CD4-positive, alpha-beta T cell treated with Interleukin-17A for 4 hours (primary cell): ENCODE data around the gene NMNAT2.
"Not testable (repeated sequence)": the region's sequence is repeated elsewhere in the genome, so short reads cannot be mapped to it uniquely, and the experiment has no call there.

Experiments used
- DNase-seq: peaks from one replicate; pipeline ENCODE4 v3.0.0-alpha.2; 2020; ENCODE audit warnings: mixed read lengths

Gene NMNAT2

DNA sequence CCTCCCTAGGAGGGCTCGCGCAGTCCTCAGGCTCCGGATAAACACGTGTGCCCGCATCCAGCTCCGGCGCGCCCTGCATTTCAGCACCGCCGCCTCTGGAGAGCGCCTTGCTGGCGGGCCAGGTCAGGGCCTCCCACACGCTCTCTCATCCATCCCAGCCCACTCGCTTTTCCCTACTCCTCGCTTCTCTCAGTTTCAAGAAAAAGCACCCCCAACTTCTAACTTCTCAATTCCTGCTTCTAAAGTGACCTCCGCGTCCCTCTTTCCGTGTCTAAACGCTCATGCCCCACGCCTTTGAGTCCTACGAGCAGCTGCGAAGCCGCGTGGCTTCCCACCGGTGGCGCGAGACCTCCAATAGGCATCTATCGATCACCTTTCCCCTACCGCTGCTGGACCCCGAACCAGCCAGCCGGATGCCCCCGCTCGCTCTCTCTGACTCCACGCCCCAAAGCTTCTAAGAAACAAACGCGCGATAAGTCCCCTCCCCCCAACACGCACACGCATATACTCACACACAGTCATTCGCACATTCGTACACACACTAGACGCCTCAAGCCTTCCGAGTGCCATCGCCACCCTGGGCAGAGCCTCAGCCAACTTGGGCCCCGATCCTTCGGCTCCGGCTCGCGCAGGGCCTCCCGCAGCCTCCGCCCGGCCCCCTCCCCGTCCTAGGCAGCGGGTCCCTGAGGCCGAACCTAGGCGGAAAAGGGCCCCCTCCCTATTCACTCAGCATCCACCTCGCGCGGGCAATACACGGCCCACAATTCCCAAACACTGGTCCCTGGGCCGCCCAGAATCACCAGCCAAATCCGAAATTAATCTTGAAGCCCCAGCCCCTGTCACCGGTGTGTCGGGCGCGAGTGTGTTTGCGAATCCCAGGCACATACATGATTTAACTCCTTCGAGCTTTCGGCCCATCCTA is 1.1 kb downstream of the NMNAT2 start:
- peak; percentile 30 for DNase-seq

- no peak for DNase-seq
Observed at GRCh38 chr1:183414365-183414764, 3.8 kb downstream of the NMNAT2 start.

- DNase-seq, result no peak
Observed at GRCh38 chr1:183411091-183411490, 7.1 kb downstream of the NMNAT2 start.

GRCh38 chr1:183407961-183408360 is 10.2 kb downstream of the NMNAT2 start:
- DNase-seq, result no peak

GRCh38 chr1:183407474-183407873 is 10.7 kb downstream of the NMNAT2 start:
- DNase-seq, result no peak

GRCh38 chr1:183404476-183404875 is 13.7 kb downstream of the NMNAT2 start:
- no peak for DNase-seq

DNA sequence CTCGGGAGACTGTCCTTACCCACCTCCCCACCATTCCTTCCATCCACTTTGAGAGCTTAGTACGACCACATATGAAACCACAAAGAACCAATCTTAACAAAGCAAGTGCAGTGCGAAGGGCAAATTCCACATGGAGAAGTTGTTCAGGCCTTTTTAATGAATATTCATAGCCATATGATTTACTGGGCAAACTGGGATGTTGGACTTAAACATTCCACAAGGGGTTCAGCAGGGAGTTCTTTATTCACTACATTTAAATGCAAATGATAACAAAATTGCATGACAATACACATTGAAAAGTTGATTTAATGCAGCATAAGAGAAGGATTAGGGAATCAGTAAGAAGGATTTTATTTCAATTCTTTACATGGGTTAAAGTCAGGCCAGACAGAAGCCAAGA is 14.7 kb downstream of the NMNAT2 start:
- no peak for DNase-seq

- not testable (repeated sequence) for DNase-seq
Observed at GRCh38 chr1:183401565-183401964, 16.6 kb downstream of the NMNAT2 start.

GRCh38 chr1:183394435-183394834 is 23.7 kb downstream of the NMNAT2 start:
- DNase-seq, result no peak

GRCh38 chr1:183391863-183392262 is 26.3 kb downstream of the NMNAT2 start:
- no peak for DNase-seq

- no peak for DNase-seq
Observed at GRCh38 chr1:183390561-183390960, 27.6 kb downstream of the NMNAT2 start.

DNA sequence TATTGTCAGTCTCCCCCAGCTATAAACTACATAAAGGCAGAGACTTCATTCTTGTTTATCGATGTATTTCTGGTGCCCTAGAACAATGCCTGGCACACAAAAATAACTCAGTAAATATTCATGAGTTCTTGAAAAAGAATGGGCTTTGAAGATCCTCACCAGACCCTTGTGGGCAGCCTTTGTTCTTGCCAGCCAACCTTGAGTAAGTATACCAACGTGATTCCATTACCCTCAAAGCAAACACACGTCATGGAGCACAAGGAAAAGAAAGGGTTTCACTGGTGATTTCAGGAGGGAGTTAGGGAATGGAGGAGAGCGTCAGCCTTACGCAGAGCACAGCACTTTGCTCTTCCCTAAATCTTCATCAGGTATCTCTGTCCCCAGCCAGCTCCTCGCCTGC is 29.4 kb downstream of the NMNAT2 start:
- DNase-seq, result no peak

- DNase-seq, result no peak
Observed at GRCh38 chr1:183385340-183386144, 32.6 kb downstream of the NMNAT2 start.

- no peak for DNase-seq
Observed at GRCh38 chr1:183379951-183380350, 38.2 kb downstream of the NMNAT2 start.

DNA sequence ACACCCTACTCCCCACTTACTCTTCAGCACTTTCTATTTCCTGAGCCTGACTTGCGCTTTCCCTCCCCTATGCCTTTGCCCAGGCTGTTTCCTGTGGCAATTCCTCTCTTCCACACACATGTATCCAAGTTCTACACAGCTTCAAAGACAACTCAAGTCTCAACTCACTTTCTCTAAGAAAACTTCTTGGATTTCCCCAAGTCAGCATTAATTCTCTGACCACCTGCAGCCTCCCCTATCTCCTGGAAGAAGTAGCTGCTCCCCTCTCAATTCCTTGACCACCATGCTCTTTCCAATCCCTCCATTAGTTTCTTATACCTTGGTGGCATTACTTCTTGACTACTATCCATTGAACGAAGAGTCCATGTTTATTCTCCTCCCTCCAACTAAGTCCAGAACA is 42.8 kb downstream of the NMNAT2 start:
- no peak for DNase-seq

DNA sequence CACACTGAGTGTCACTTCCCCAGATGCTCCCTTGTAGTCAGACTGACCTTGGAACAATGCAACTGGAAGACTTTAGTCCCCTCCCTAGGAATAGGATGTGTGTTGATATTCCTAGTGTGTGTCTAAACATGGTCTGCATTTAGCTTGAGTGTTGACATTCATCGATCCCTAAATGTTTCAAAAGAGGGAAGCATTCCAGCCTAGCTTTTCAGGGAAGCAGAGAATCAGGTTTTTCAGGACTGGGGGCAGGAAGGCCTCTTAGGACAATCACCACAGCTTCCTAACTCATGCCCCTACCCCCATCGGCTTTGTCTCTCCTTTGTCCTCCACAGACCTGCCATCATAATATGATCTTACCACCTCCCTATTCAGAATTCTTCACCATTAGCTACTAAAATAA is 43.4 kb downstream of the NMNAT2 start:
- DNase-seq, result no peak

DNA sequence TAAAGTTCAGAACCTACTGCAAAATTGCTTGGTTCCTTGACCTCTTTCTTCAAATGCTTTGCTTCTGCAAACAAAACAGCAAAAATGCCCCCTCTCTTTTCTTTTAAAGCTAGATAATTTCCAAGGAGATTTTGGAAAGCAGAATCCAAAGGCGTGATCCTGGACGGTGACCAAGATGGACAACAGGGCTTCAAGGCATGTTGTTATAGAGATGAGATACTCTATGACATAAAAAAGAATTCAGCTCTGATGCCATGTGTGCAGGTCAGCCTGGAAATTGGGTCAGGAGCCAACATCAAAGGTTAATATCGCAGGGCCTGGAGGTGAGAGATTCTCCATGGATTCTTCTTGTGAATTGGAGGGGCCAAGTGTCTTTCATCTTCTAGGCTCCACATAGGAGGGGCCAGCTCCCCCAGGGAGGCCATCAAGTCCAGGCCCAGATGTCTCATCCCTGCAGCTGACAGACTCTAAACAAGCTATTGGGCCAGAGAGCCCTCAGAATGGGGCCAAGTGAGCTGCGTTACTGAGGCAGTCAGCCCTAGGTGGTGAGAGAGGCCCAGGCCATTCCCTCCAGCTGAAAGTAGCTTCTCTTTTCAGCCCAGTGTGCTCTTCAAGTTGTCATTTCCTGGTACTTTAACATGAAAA is 45.5 kb downstream of the NMNAT2 start:
- DNase-seq, result no peak

- no peak for DNase-seq
Observed at GRCh38 chr1:183370399-183371058, 47.7 kb downstream of the NMNAT2 start.

- DNase-seq, result no peak
Observed at GRCh38 chr1:183368213-183369108, 49.7 kb downstream of the NMNAT2 start.

- DNase-seq, result no peak
Observed at GRCh38 chr1:183366116-183366515, 52.1 kb downstream of the NMNAT2 start.

GRCh38 chr1:183365676-183366075 is 52.5 kb downstream of the NMNAT2 start:
- DNase-seq, result no peak

DNA sequence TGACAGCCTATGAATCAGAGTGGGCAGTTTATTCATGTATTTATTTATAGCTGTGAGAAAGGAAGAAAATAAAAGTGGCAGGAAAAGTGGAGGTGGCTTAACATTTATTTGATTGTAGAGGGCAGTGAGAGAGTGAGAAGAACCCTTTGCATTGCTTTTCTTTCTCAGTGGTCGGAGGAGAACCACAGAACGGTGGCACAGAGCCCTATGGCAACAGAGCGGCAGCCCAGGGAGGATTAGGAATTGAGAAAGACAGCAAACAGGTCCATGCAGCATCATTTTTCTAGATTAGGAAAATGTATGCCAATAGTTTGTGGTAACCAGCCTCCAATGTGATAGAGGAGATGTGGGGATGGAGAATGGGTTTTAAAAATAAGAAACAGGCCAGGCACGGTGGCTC is 53.1 kb downstream of the NMNAT2 start:
- no peak for DNase-seq
